Naive thymus-derived CD4-positive, alpha-beta T cell (primary cell): ENCODE data around the gene LPCAT1. TPM values are rescaled to one million over a fixed set of nuclear protein-coding genes. Genes with fewer than 3 reads are reported as not detected.

ENCODE experiments used
- ATAC-seq: fragments of 150-1000 bp; cut with Tn5 transposase; 2 replicates; pipeline ENCODE4 v1.10.0; 2021; ENCODE audit warnings: mild to moderate bottlenecking, moderate library complexity
- CTCF ChIA-PET: fragments of 350-600 bp; sonication (Branson Sonifier 250); formaldehyde crosslinking; loops from one replicate; lab custom pipeline; 2021; ENCODE audit warnings: antibody characterized with exemption; lab: Charles Lee
- POLR2A ChIA-PET: fragments of 350-600 bp; sonication (Branson Sonifier 250); formaldehyde crosslinking; loops from one replicate; lab custom pipeline; 2021; ENCODE audit warnings: antibody characterized with exemption, inconsistent platforms; lab: Charles Lee
- DNase-seq, 9 donors: peaks; one replicate each; pipeline versions ENCODE4 v3.0.0 to v3.0.0-alpha.2; 2020 to 2022; ENCODE audit warnings: mixed read lengths in 1 of 9
- H3K27ac ChIP-seq: one replicate; pipeline ENCODE4 v1.7.0; 2013; ENCODE audit warnings: mild to moderate bottlenecking, low read depth, low read length, moderate library complexity
- H3K27me3 ChIP-seq, 2 donors: one replicate each; pipeline ENCODE4 v1.7.0; 2013; ENCODE audit warnings: low read length in 2 of 2, mild to moderate bottlenecking in 2 of 2, moderate library complexity in 2 of 2; ENCODE audit not compliant: control insufficient read depth in 2 of 2, insufficient read depth in 2 of 2
- H3K36me3 ChIP-seq, 3 experiments: 1 replicate in 2 of 3; 2 replicates in 1 of 3; pipeline ENCODE4 v1.7.0; 2013; ENCODE audit warnings: low read length in 3 of 3, mild to moderate bottlenecking in 3 of 3, moderate library complexity in 1 of 3; ENCODE audit not compliant: insufficient read depth in 3 of 3, control insufficient read depth in 2 of 3
- H3K4me1 ChIP-seq, 2 donors: one replicate each; pipeline ENCODE4 v1.7.0; 2013; ENCODE audit warnings: low read length in 2 of 2, mild to moderate bottlenecking in 2 of 2, moderate library complexity in 1 of 2; ENCODE audit not compliant: control insufficient read depth in 2 of 2, insufficient read depth in 2 of 2
- H3K4me3 ChIP-seq: 2 replicates; pipeline ENCODE4 v1.7.0; 2013; ENCODE audit warnings: mild to moderate bottlenecking, low read length
- H3K9me3 ChIP-seq, 3 experiments: 1 replicate in 2 of 3; 2 replicates in 1 of 3; pipeline ENCODE4 v1.7.0; 2013; ENCODE audit warnings: low read length in 3 of 3; ENCODE audit not compliant: control insufficient read depth in 2 of 3
- H3K27ac Mint-ChIP-seq, 9 donors: one replicate each; pipeline ENCODE4 v1.8.0; 2020 to 2022; ENCODE audit warnings: mixed read lengths in 9 of 9, mild to moderate bottlenecking in 8 of 9, moderate library complexity in 5 of 9, inconsistent platforms in 2 of 9
- H3K27me3 Mint-ChIP-seq, 5 donors: one replicate each; pipeline ENCODE4 v1.8.0; 2021 to 2022; ENCODE audit warnings: mixed read lengths in 5 of 5, mild to moderate bottlenecking in 1 of 5
- H3K36me3 Mint-ChIP-seq, 5 donors: one replicate each; pipeline ENCODE4 v1.8.0; 2020 to 2022; ENCODE audit warnings: mixed read lengths in 5 of 5, mild to moderate bottlenecking in 3 of 5, inconsistent platforms in 1 of 5
- H3K4me1 Mint-ChIP-seq, 7 donors: one replicate each; pipeline ENCODE4 v1.8.0; 2020 to 2022; ENCODE audit warnings: mixed read lengths in 7 of 7, mild to moderate bottlenecking in 3 of 7, inconsistent platforms in 1 of 7
- H3K4me3 Mint-ChIP-seq, 10 donors: one replicate each; pipeline ENCODE4 v1.8.0; 2020 to 2022; ENCODE audit warnings: mild to moderate bottlenecking in 10 of 10, mixed read lengths in 10 of 10, moderate library complexity in 6 of 10, inconsistent platforms in 2 of 10
- H3K9me3 Mint-ChIP-seq, 11 donors: one replicate each; pipeline ENCODE4 v1.8.0; 2020 to 2022; ENCODE audit warnings: mixed read lengths in 11 of 11, mild to moderate bottlenecking in 4 of 11, inconsistent platforms in 1 of 11, moderate library complexity in 1 of 11
- intact Hi-C, 2 donors: fragments of 100-400 bp; cut with micrococcal nuclease; formaldehyde crosslinking; loops; one replicate each; pipeline ENCODE4 v1.15.1; 2023
- polyA plus RNA-seq, 2 donors: library from polyadenylated mRNA; unstranded; fragments of 300-500 nt; fragmentation: Illumina TruSeq; gene quantifications; one replicate each; pipeline ENCODE4 v1.2.3, GENCODE V29; 2021
- total RNA-seq, 6 experiments: library from RNA in 5 of 6; stranded (reverse) in 5 of 6; gene quantifications; 1 replicate in 5 of 6; 2 replicates in 1 of 6; pipeline ENCODE4 v1.2.3 and lab custom pipeline; 2021 to 2026

Gene LPCAT1
- total and polyA plus RNA-seq, 7 experiments from 2014 or later: 9.9 to 89.4 (median 40.9) TPM

DNA sequence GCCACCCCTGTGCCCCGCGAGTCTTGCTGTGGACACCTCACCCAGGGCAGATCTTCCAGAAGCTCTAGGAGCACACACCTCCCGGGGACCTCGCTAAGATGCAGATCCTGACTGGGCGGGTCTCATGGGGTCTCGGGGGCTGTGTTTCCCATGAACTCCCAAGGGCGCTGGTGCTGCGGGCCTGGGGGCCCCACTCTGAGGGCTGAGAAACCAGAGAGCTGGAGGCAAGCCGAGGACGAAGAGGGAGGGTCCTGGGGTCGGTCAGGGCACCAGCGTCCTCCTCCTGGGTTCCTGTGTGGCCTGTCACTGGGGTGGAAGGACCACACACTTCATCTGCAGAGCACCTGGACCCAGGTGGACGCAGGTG is 108.7 kb downstream of the LPCAT1 start:
- Mint-ChIP-seq H3K4me3 (no peak overlapping the region), H3K27ac (no peak overlapping the region), H3K4me1 (peaks cover 0 to 2% (median 0%) of the 10 kb centered on the region in 7 donors), H3K36me3 (no peaks in the 10 kb centered on the region), H3K27me3 (peaks cover 0 to 18% (median 10%) of the 10 kb centered on the region in 5 donors), H3K9me3 (peaks cover 0 to 11% (median 0%) of the 10 kb centered on the region in 11 donors)
- DNase-seq (no peak), ATAC-seq (no peak)
- Histone ChIP-seq H3K36me3 (no peaks in the 10 kb centered on the region), H3K4me3 (no peak overlapping the region), H3K4me1 (no peaks in the 10 kb centered on the region), H3K9me3 (no peaks in the 10 kb centered on the region), H3K27me3 (no peaks in the 10 kb centered on the region), H3K27ac (no peak overlapping the region)
- intact Hi-C loops: no loop called here
- POLR2A ChIA-PET: no interaction called here
- CTCF ChIA-PET: no interaction called here

DNA sequence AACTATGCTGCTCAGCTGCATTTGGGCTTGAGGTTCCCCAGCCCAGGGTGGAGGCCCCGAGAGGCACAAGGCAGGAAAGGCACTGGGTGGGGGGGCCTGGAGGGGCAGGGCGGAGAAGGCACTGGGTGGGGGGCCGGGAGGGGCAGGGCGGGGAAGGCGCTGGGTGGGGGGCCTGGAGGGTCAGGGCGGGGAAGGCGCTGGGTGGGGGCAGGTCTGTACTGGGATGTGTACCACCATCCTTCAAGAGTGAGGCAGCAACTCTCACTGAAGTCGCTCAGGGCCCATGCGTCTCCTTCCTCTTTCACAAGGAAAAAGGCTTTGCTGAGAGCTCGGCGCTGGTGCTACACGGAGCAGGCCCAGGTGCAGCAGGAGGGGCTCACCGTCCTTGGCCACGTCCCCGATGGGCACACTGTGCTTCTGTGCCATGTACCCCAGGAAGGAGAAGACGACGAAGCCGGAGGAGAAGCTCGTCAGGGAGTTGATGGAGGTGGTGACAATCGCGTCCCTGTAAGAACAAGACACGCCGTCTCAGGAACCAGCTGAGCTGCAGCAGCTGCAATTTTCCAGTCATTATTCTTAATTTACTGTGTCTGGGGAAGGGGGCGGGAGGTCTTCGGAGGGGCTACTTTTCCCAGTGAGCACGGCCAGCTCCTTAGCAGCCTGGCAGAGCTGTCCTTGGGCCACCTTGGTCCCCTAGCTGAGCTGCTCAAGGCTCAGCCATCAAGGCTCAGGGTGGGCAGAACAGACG is 109.3 kb downstream of the LPCAT1 start:
- H3K27me3 ChIP-seq: no peaks in the 10 kb centered on the region
- Mint-ChIP-seq H3K36me3 (no peaks in the 10 kb centered on the region), H3K4me1 (peaks cover 0 to 2% (median 0%) of the 10 kb centered on the region in 7 donors), H3K27ac (no peak overlapping the region), H3K9me3 (peaks cover 0 to 11% (median 0%) of the 10 kb centered on the region in 11 donors), H3K4me3 (no peak overlapping the region), H3K27me3 (peaks cover 0 to 21% (median 10%) of the 10 kb centered on the region in 5 donors)
- peak; percentile 23 for ATAC-seq
- H3K27ac ChIP-seq: no peak overlapping the region
- no peak for DNase-seq
- H3K36me3 ChIP-seq: no peaks in the 10 kb centered on the region
- no peaks in the 10 kb centered on the region for H3K4me1 ChIP-seq
- intact Hi-C loops: no loop called here
- H3K9me3 ChIP-seq: no peaks in the 10 kb centered on the region
- H3K4me3 ChIP-seq: no peak overlapping the region
- POLR2A ChIA-PET: no interaction called here
- CTCF ChIA-PET: no interaction called here

- Histone ChIP-seq H3K27me3 (no peaks in the 10 kb centered on the region), H3K4me1 (no peaks in the 10 kb centered on the region), H3K4me3 (no peak overlapping the region), H3K36me3 (no peaks in the 10 kb centered on the region), H3K27ac (no peak overlapping the region), H3K9me3 (no peaks in the 10 kb centered on the region)
- ChIA-PET CTCF (interaction anchor here (0.6 kb wide), 2 partner anchors 24 to 242 kb away, joined by 3 read pairs; no protein-coding TSS in a partner anchor), POLR2A (no interaction called here)
- no peak overlapping the region for H3K27ac Mint-ChIP-seq
- no peak for ATAC-seq
- intact Hi-C loops: no loop called here
- DNase-seq: no peak
- H3K36me3 Mint-ChIP-seq: no peaks in the 10 kb centered on the region
- H3K4me3 Mint-ChIP-seq: no peak overlapping the region
- peaks cover 0 to 26% (median 12%) of the 10 kb centered on the region in 5 donors for H3K27me3 Mint-ChIP-seq
- peaks cover 0 to 2% (median 0%) of the 10 kb centered on the region in 7 donors for H3K4me1 Mint-ChIP-seq
- H3K9me3 Mint-ChIP-seq: peaks cover 0 to 6% (median 0%) of the 10 kb centered on the region in 11 donors
These were observed 110.0 kb downstream of the LPCAT1 start for GRCh38 chr5:1413611-1414241.

GRCh38 chr5:1413211-1413610 is 110.5 kb downstream of the LPCAT1 start:
- Mint-ChIP-seq H3K36me3 (no peaks in the 10 kb centered on the region), H3K9me3 (peaks cover 0 to 5% (median 0%) of the 10 kb centered on the region in 11 donors), H3K4me3 (no peak overlapping the region), H3K27me3 (peaks cover 0 to 27% (median 12%) of the 10 kb centered on the region in 5 donors), H3K4me1 (peaks cover 0 to 1% (median 0%) of the 10 kb centered on the region in 7 donors), H3K27ac (no peak overlapping the region)
- intact Hi-C loops: no loop called here
- POLR2A ChIA-PET: no interaction called here
- CTCF ChIA-PET: interaction anchor here (0.6 kb wide), 1 partner anchor 25 kb away, joined by 3 read pairs; no protein-coding TSS in a partner anchor
- ATAC-seq: no peak
- H3K9me3 ChIP-seq: no peaks in the 10 kb centered on the region
- no peak for DNase-seq
- H3K36me3 ChIP-seq: no peaks in the 10 kb centered on the region
- H3K27ac ChIP-seq: no peak overlapping the region
- no peak overlapping the region for H3K4me3 ChIP-seq
- no peaks in the 10 kb centered on the region for H3K27me3 ChIP-seq
- no peaks in the 10 kb centered on the region for H3K4me1 ChIP-seq

DNA sequence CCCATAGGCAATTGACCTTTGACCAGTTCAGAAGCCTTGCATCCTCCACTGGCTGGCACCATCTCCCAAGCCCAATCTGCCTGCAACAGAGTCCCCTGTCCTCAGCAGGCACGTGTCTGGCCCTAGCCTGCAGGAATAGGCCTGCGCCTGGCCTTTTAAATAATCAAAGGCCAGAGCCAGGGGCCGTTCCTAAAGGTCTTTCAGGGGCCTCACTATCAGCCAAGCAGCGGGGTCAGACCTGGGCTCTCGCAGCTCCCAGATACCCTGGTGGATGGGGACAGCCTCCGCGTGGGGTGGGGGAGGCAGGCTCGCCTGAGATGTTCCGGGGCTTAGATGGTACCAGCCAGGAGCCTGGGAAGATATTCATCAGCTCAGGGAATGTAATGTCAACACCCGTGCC is 111.1 kb downstream of the LPCAT1 start:
- Mint-ChIP-seq H3K4me1 (no peaks in the 10 kb centered on the region), H3K36me3 (no peaks in the 10 kb centered on the region), H3K9me3 (peaks cover 0 to 5% (median 0%) of the 10 kb centered on the region in 11 donors), H3K27ac (no peak overlapping the region), H3K4me3 (no peak overlapping the region), H3K27me3 (peaks cover 0 to 31% (median 12%) of the 10 kb centered on the region in 5 donors)
- no peaks in the 10 kb centered on the region for H3K9me3 ChIP-seq
- H3K4me3 ChIP-seq: no peak overlapping the region
- CTCF ChIA-PET: no interaction called here
- POLR2A ChIA-PET: no interaction called here
- intact Hi-C loops: no loop called here
- no peak overlapping the region for H3K27ac ChIP-seq
- DNase-seq (no peak), ATAC-seq (no peak)
- H3K4me1 ChIP-seq: no peaks in the 10 kb centered on the region
- no peaks in the 10 kb centered on the region for H3K27me3 ChIP-seq
- no peaks in the 10 kb centered on the region for H3K36me3 ChIP-seq

DNA sequence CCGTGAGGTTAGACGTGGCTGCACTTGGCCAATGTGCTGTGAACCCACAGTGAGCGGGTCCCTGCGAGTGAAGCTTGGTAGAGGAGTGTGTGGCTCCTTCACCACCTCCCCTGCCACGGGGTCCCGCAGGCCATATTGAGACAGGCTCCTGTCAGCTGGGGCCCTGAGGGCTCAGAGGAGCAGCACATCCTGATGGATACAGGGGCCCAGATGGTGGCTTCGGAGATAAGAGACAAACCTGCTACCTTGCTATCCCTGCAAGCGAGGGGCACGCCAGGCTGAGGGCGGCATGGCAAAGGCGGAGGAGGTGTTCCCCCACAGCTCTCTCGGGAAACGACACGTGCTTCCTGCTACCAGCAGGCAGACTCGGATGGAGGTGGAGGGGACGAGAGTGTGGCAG is 111.6 kb downstream of the LPCAT1 start:
- ChIA-PET CTCF (no interaction called here), POLR2A (no interaction called here)
- Histone ChIP-seq H3K36me3 (no peaks in the 10 kb centered on the region), H3K4me3 (no peak overlapping the region), H3K9me3 (no peaks in the 10 kb centered on the region), H3K27ac (no peak overlapping the region), H3K4me1 (no peaks in the 10 kb centered on the region), H3K27me3 (no peaks in the 10 kb centered on the region)
- ATAC-seq (no peak), DNase-seq (no peak)
- Mint-ChIP-seq H3K27ac (no peak overlapping the region), H3K9me3 (peaks cover 0 to 5% (median 0%) of the 10 kb centered on the region in 11 donors), H3K4me1 (no peaks in the 10 kb centered on the region), H3K36me3 (no peaks in the 10 kb centered on the region), H3K27me3 (peaks cover 0 to 34% (median 14%) of the 10 kb centered on the region in 5 donors), H3K4me3 (no peak overlapping the region)
- intact Hi-C loops: no loop called here
